Measurements from ENCODE around the gene FDXACB1. TPM values are rescaled to one million over a fixed set of nuclear protein-coding genes. Genes with fewer than 3 reads are reported as not detected.

The FDXACB1 gene
- total RNA-seq, 1 donor from 2014 or later = 2.4 TPM

- H3K27me3 ChIP-seq (ENCODE audit: control insufficient read depth, insufficient read depth, low read length) = no peaks in the 10 kb centered on the region
- no peak for FAIRE-seq
- no peak for DNase-seq (ENCODE audit: low read depth)
- no peak overlapping the region for H3K4me3 ChIP-seq (ENCODE audit: low read depth, low read length)
- H3K36me3 ChIP-seq (ENCODE audit: control insufficient read depth, insufficient read depth, low read length) = peaks cover 2% of the 10 kb centered on the region
- no peak for TF ChIP-seq CTCF (IDR thresholded peaks at IDR 0.05; ENCODE audit: insufficient read depth, low read length, severe bottlenecking)
These were observed 18.7 kb downstream of the FDXACB1 start for GRCh38 chr11:111860257-111860656.

- Histone ChIP-seq H3K4me3 (ENCODE audit: low read depth, low read length) (no peak overlapping the region), H3K27me3 (ENCODE audit: control insufficient read depth, insufficient read depth, low read length) (no peaks in the 10 kb centered on the region), H3K36me3 (ENCODE audit: control insufficient read depth, insufficient read depth, low read length) (peaks cover 1% of the 10 kb centered on the region)
- TF ChIP-seq CTCF (IDR thresholded peaks at IDR 0.05; ENCODE audit: insufficient read depth, low read length, severe bottlenecking) = no peak
- FAIRE-seq (no peak), DNase-seq (ENCODE audit: low read depth) (no peak)
These were observed 23.5 kb downstream of the FDXACB1 start for GRCh38 chr11:111855506-111855905.

- no peak for TF ChIP-seq CTCF (IDR thresholded peaks at IDR 0.05; ENCODE audit: insufficient read depth, low read length, severe bottlenecking)
- DNase-seq (ENCODE audit: low read depth) = no peak
- Histone ChIP-seq H3K4me3 (ENCODE audit: low read depth, low read length) (no peak overlapping the region), H3K27me3 (ENCODE audit: control insufficient read depth, insufficient read depth, low read length) (no peaks in the 10 kb centered on the region), H3K36me3 (ENCODE audit: control insufficient read depth, insufficient read depth, low read length) (peaks cover 3% of the 10 kb centered on the region)
- FAIRE-seq = no peak
These were observed 26.9 kb downstream of the FDXACB1 start for GRCh38 chr11:111852103-111852502.

GRCh38 chr11:111851636-111852035 lies 27.3 kb downstream of the FDXACB1 start:
- no peak for FAIRE-seq
- Histone ChIP-seq H3K27me3 (ENCODE audit: control insufficient read depth, insufficient read depth, low read length) (no peaks in the 10 kb centered on the region), H3K36me3 (ENCODE audit: control insufficient read depth, insufficient read depth, low read length) (peaks cover 3% of the 10 kb centered on the region)

GRCh38 chr11:111851067-111851466 lies 27.9 kb downstream of the FDXACB1 start:
- FAIRE-seq (no peak), DNase-seq (ENCODE audit: low read depth) (no peak)
- no peaks in the 10 kb centered on the region for H3K27me3 ChIP-seq (ENCODE audit: control insufficient read depth, insufficient read depth, low read length)
- no peak for TF ChIP-seq CTCF (IDR thresholded peaks at IDR 0.05; ENCODE audit: insufficient read depth, low read length, severe bottlenecking)
- peaks cover 3% of the 10 kb centered on the region for H3K36me3 ChIP-seq (ENCODE audit: control insufficient read depth, insufficient read depth, low read length)
- no peak overlapping the region for H3K4me3 ChIP-seq (ENCODE audit: low read depth, low read length)

More at GRCh38 chr11:111851636-111852035, 27.3 kb downstream of the FDXACB1 start:
- no peak overlapping the region for H3K4me3 ChIP-seq (ENCODE audit: low read depth, low read length)
- TF ChIP-seq CTCF (IDR thresholded peaks at IDR 0.05; ENCODE audit: insufficient read depth, low read length, severe bottlenecking) = peak; percentile 34
- peak; percentile 11 for DNase-seq (ENCODE audit: low read depth)

- TF ChIP-seq CTCF (IDR thresholded peaks at IDR 0.05; ENCODE audit: insufficient read depth, low read length, severe bottlenecking) = no peak
- FAIRE-seq = no peak
- no peak for DNase-seq (ENCODE audit: low read depth)
- H3K36me3 ChIP-seq (ENCODE audit: control insufficient read depth, insufficient read depth, low read length) = peaks cover 3% of the 10 kb centered on the region
- H3K27me3 ChIP-seq (ENCODE audit: control insufficient read depth, insufficient read depth, low read length) = no peaks in the 10 kb centered on the region
- no peak overlapping the region for H3K4me3 ChIP-seq (ENCODE audit: low read depth, low read length)
These were observed 29.3 kb downstream of the FDXACB1 start for GRCh38 chr11:111849631-111850030.

Measured in bronchial epithelial cell (primary cell).